NCI-H526 treated with DMSO at 0.1 percent for 48 hours (cell line): ENCODE results near the gene DGCR2.
"Not testable (repeated sequence)": the region's sequence is repeated elsewhere in the genome, so short reads cannot be mapped to it uniquely, and the experiment has no call there.

Experiments used
- DNase-seq: peaks from one replicate; lab custom pipeline; 2025; lab: John Stamatoyannopoulos, UW

DGCR2 gene

DNA sequence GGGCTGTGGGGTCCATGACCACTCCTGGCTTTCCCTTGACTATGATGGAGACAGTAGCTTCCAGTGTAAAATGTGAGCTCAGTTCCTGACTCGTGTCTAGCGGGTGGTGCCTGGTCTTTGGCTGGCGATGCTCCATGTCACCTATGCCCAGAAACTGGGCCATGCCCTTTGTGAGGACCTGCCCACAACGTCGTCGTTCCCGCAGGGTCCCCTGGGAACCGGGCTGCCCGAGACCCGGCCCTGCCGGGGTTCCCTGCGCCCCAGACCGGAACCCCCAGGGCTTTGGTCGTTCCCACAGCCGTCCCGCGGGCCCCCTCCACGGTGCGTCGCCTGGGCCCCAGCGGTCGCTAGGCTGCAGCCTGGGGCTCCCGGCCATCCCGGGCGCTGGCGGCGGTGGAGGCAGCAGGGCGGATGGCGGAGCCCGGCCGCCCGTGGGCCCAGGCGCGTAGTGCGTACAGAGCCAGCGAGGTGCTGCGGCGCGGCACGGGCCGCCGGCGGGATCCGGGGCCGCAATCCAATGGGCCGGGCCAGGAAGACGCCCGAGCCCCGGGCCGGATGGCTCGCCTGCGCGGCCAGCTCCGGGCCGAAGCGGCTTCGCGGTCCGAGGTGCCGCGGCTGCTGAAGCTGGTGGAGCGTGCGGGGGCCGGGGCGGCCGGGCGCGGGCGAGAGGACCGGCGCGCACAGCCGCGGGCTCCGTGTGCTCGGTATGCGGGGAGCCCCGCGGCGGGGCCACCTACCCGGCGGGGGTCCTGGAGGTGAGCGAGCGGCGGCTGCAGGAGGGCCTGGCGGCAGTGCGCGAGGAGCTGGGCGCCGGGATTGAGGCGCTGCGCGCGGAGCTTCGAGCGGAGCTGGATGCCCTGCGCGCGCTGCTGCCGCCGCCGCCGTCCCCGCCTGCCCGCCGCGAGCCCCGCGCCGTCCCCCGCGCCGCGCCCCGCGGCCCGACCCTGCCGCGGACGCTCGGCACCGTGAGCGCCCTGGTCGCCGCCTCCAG, 92.8 kb downstream of the DGCR2 start:
- not testable (repeated sequence) for DNase-seq

DNA sequence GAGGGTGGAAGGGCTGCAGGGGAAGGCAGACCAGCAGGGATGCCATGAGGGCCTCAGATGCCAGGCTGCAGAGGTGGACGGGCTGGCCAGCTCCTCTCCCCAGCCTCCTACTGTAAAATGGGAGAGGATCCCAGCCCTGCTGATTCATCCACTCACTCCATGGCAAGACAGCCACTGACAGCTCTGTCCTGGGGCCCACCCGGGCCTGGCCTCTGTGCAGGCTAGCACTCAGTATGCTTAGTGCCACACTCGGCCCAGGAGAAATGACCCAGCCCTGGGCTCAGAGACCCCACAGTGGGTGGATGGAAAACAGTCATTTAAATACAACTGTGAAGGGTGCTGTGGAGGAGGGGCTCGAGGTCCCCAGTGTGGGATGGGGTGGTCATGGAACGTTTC, 94.2 kb downstream of the DGCR2 start:
- DNase-seq = not testable (repeated sequence)

DNA sequence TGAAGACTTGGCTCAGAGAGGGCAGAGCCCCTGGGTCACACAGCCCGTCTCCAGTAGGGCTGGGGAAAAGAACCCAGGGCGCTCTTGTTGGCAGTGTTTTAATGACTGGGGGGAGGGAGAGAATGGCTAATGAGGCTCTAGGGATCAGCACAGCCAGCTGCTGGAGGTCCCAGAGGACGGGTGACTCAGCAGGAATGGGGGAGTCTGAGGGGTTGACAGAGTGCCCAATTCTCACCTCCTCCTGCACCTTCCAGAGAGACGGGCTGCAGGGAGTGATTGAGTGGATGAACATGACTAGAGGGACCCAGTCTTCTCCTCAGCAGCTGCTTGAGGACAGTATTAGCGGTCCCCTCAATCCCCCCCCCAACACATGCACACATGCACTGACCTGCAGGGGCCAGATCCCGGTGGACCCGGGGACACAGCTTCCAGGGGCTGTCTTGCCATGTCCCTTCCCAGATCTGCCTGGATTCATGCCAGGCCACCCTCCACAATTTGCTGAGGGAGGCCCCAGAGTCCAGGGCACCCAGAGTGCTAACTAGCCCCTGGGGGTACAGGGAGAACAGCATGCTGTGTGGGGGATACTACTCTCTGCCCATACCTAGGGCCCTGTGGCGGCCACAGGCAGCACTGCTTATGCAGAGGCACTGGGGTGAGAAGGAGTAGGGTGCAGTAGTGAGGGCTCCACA, 94.7 kb downstream of the DGCR2 start:
- DNase-seq = not testable (repeated sequence)

DNA sequence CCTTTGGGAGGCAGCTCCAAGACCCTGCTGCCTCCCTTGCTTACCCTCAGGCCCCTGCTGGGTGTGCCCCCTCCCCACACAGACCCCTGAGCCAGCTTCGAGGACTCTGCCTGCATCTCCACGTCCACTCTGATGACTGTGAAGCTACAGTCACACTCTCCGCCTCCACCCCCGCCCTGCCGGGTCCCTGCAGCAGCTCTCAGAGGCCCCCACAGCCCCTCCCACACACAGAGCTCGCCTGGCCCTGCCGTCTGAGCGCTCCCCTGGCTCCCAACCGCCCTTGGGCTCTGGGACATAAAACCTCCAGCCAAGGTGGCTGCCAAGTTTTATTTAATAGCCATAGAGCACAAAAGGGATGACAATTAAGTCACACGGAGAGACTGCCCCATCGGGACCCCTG, 96.1 kb downstream of the DGCR2 start:
- not testable (repeated sequence) for DNase-seq

DNA sequence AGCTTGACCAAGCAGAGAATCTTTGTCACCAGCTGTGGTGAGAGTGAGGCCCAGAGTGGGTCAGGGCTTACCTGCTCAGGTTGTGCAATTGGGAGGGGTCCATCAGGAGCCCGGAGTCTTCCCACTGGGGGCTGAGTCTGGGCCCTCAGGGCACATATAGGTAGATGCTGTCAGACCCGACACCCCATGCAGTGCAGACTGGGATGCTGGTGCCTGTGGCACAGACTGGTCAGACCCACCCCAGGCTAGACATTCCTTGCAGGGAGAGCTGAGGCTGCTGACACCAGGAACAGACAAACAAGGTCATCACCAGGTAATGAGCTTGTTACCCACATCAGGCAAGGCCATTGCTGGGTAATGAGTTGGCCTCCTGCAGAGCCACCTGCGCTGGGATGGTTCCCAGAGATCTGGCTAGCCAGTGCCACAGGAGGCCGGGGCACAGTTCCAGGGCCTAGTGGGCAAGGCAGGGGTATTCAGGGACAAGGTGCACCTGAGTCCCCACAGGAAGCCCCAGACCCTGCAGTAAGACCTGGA, 97.2 kb downstream of the DGCR2 start:
- not testable (repeated sequence) for DNase-seq

DNA sequence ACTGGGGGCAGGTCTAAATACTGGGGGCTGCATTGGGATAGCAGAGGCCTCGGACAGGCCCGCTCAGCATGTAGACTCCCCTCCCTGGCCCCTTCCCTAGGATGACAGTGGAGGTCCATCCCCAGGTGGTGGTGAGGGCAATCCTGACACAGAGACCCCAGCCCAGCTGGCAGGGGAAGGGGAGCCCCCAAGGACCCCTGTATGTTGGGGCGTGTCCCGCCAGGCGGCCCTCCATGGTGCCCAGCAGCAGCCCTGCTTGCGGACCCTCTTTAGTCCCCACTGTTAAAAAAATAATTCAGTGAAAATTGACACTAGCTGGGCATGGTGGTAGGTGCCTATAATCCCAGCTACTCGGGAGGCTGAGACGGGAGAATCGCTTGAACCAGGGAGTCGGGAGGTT, 98.3 kb downstream of the DGCR2 start:
- not testable (repeated sequence) for DNase-seq

DNA sequence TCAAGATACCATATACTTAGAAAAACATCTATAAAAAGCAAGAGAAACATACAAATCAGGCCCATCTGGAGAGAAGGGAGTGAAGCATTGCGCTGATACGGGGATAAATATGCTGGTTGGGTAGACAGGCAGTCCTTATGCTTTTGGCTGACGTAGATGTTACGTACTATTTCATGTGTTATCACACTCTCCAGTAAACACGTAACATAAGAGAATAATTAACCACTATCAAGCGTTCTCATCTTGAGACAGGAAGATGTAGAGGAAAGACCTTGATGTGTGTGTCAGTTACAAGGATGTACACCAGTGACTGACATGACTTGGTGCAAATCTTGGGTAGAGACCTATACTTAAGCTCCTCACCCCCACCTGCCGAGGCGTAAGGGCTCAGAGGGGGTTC, 99.5 kb downstream of the DGCR2 start:
- DNase-seq = no peak

DNA sequence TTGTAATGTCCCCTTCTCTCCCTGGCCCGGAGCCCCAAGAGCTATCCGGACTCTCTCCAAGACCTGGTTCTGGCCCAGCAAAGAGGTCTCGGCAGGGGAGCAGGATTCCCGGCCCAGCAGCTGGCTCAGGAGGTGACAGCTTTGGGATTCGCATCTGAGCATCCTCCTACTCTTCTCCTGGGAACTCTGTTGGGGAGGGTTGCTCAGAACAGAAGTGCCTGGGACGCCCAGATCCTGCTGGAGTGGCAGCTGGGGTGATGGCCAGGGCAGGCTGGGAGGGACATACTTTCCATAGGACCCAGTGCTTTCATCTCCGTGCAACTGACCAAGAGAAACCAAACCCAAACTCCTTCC, 102.6 kb downstream of the DGCR2 start:
- no peak for DNase-seq

DNA sequence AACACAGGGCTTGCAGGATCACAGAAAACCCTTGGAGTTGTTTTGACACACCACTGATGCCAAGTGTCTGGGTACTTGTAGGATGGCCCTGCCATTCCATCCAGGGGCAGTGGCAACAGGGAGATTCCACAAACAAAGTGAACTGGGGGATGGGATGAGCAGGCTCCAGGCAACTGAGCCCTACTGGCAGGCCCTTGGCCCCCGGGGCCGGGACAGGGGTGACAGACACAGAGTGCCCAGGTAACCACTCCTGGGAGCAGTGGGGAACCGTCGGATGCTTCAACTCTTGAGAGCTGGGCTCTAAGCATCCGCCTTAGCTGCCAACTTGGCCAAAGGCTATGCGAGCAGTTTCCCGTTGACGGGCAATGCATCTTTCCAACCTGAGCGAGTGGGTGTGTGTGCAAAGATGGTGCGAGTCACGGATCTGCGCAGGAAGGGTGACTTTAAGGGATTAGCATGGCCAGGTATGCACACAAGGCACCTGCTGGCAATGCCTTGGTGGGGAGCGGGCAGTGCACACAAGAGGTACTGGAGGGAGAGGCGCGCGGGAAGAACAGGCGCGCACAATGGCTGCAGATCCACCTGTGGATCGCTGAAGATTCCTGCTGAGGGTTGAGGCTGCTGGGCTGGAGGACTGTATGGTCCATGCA, 103.1 kb downstream of the DGCR2 start:
- no peak for DNase-seq

DNA sequence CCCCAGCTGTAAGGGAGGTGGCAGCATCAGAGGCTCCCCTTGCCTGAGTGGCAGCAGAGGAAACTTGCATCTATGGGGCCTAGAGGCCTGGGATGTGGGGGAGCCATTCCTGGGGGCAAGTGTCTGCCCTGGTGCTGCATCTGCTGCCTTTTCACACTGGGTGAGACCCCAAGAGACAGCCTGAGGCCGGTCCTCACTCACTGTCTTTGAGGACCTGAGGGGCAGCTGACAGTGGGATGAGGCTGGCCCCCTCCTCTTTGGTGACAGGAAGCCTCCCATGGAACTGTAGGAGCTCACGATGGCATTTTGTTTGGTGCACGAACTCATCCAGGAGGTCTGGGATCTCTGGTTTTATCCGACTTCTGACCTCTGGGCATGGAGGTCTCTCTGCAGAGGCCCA, 104.0 kb downstream of the DGCR2 start:
- DNase-seq = no peak

DNA sequence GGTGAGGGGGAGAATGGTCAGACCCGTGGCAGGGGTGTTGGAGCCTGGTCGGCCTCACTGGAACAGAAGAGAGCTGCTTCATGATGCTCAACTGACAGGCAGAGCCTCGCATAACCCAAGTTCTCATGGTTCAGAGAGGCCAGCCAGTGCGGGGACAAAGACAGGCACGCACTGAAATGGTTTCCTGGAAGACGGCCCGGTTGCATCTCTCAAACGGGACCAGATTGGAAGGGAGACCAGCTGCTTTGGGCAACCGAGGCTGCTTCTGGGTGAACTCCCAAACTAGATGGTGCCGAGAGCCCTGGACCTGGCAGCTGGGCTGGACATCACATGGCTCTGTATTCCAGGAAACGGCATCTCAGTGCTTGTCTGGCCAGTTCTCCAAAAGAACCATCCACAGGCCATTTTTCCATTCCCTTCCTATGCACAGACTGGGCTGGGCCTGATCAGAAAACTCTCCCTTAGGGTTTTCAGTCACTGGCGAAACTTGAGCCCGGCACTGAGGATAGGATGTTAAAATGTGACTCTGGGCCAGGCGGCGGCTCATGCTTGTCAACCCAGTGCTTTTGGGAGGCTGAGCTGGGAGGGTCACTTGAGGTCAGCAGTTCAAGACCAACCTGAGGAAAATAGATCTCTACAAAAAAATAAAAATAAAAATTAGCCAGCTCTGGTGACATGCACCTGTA, 106.0 kb downstream of the DGCR2 start:
- no peak for DNase-seq

DNA sequence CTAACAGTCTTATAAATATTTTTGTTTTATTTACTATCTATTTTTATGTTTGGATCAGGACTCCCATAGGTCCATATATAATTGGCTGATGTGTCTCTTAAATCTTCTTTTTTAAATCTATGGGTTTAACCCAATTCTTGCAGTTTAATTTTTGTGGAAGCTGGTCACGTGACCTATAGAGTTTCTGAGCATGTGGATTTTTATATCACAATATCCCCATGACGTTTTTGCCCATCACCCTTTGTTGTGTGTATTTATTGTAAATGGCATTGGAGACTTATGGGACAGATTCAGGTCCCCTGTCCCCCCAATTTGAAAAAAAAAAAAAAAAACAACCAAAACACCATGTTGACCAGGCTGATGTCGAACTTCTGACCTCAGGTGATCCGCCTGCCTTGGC, 107.3 kb downstream of the DGCR2 start:
- no peak for DNase-seq

DNA sequence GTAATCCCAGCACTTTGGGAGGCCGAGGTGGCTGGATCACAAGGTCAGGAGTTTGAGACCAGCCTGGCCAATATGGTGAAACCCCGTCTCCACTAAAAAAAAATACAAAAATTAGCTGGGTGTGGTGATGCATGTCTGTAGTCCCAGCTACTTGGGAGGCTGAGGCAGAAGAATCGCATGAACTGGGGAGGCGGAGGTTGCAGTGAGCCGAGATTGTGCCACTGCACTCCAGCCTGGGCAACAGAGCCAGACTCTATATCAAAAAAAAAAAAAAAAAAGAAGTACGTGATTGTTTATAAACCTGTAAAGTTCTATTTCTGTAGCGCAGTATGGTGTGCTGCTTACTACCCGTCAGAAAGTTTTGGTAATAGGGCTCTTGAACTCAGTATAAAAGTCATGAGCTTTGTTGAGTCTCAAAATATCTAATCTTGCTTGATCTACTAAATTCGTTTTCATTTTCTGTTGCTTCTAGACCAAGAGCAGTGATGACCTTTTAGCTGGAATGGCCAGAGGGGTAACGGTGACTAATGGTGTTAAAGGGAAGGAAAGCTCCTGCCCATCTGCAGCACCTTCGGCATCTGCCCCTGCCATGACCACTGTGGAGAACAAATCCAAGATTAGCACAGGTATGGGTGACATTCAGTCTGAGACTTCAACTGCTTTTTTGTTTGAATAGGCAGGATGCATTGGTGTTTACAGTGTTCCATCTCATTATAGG, 108.2 kb downstream of the DGCR2 start:
- not testable (repeated sequence) for DNase-seq

DNA sequence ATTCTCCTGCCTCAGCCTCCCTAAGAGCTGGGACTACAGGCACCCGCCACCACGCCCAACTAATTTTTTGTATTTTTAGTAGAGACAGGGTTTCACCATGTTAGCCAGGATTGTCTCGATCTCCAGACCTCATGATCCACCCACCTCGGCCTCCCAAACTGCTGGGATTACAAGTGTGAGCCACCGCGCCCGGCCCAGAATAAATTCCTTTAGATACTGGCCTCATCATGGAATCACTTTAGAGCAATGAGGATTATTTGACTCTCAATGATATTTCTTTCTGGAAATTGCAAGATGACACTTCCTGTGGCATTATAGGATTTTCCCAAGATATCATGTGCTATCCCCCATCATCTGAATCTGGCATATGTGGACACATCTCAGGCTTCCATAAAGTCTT, 108.8 kb downstream of the DGCR2 start:
- DNase-seq = not testable (repeated sequence)

DNA sequence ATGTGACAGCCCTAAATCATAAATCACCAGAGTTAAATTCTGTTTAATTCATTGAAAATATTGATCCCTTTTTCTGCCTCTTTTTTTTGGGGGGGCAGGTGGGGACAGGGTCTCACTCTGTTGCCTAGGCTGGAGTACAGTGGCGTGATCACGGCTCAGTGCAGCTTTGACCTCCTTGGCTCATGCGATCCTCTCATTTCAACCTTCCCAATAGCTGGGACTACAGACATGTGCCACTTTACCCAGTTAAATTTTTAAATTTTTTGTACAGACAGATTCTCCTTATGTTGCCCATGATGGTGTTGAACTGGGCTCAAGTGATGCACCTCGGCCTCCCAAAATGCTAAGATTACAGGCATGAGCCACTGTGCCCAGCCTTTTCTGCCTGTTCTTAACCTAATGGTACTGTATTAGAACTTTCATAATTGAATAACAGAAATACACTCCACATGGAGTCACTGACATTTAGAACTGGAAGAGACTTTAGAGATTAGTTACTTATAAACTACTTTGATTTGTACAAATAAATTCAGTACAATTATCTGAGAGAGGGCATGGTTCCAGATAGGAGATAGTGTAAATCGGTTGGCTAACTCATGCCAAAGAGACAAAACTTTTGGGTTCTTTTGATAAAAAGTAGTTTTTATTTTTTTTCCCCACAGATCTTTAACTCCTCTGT, 109.8 kb downstream of the DGCR2 start:
- DNase-seq = no peak

DNA sequence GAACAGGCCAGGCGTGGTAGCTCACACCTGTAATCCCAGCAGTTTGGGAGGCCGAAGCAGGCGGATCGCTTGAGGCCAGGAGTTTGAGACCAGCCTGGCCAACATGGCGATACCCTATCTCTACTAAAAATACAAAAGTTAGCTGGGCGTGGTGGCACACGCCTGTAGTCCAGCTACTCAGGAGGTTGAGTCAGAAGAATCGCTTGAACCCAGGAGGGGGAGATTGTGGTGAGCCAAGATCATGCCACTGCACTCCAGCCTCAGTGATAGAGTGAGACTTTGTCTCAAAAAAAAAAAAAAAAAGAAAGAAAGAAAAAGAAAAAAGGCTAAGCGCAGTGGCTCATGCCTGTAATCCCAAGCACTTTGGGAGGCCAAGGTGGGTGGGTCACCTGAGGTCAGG, 110.6 kb downstream of the DGCR2 start:
- not testable (repeated sequence) for DNase-seq

DNA sequence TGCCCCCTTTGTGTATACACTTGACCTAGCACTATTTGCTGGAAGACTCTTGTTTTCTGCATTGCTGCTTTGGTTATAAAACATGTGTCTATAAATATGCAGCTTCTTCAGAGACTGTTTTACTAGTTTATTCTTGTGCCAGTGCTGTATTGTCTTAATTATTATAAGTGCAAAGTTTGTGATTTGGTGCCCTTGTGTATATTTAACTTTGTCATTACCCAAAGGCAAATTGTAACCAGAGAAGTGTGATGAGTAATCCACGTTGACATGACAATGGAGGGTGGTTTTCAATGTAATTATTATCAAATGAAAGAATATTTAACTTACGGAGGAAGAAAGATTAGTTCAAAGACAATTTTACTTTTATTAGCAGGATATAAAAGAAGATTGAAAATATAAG, 111.1 kb downstream of the DGCR2 start:
- DNase-seq = no peak

DNA sequence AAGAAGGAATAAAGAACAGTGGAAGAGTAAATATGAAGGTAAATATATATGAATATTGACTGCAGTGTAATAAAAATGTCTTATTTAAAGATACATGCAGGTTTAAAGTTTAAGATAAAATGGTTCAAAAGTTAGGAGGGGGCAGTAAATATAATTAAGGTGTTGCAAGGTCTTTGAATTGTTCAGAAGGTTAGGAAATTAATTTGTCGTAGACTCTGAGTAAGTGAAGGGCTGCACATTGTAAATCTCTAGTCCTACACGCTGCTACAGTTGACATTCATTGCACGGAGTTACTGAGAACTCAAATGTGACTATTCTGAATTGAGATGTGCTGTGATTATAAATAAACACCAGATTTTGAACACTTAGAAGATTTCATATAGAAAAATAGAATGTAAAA, 116.3 kb downstream of the DGCR2 start:
- no peak for DNase-seq

DNA sequence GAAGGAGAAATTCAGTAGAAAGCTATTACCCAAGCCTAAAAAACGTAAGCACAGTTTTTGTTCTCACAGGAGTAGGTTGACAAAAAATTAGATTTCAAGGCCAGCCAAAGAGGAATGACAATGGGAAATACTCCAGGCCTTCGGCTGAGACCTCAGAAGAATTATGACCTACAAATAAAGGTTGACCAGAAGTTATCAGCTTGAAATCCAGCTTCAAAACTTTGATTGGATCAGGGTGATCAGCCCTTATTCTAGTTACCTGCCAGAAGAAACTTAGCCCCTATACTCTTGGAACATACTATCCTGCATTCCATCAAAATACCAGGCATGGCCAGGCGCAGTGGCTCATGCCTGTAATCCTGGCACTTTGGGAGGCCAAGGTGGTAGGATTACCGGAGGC, 117.7 kb downstream of the DGCR2 start:
- DNase-seq = no peak

DNA sequence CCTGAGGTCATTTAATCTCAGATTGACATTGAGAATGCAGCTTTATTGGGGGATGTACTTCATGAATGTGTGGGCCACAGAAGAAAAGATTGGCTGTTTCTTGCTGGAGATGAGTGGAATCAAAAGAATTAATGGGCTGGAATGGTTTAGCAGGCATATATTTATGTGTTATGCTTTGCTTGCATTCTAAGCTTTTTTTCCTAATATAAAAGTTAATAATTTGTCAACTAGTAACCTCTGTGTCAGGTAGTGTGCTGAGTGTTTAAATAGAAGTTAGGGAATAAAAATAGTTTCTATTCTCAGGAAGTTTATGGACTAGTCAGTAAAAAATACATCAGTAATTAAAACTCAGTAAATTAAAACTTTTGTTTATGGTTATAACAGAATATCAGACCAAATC, 118.7 kb downstream of the DGCR2 start:
- no peak for DNase-seq

DNA sequence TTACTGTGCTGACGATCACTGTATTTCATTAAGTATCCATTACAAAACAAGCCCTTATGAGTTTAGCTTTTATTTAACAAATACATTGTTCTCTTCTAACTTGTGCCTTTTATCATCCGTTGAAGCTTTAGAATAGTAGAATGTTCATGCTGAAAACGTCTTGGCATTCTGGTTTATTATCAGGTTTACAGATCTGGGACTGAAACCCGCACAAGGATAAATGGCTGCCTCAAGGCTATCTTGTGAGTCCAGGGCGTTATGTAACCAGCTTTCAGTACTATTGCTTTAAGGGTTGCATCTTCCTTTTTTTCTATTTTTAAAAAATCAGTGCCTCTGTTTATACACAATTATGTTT, 119.6 kb downstream of the DGCR2 start:
- no peak for DNase-seq
